HEK293 (cell line): Measurements from ENCODE around the gene EIF4E2.

Source experiments
- CTCF ChIA-PET: fragments of 350-600 bp; formaldehyde crosslinking; extraction: SDS; loops from one replicate; lab custom pipeline; 2021; ENCODE audit warnings: antibody characterized with exemption; lab: Yijun Ruan, JAX
- POLR2A ChIA-PET: fragments of 300-600 bp; formaldehyde crosslinking; extraction: SDS; loops from one replicate; lab custom pipeline; 2020; ENCODE audit warnings: antibody characterized with exemption, inconsistent platforms; lab: Yijun Ruan, JAX
- H3K27ac ChIP-seq: fragments of 200-500 bp; sonication (Bioruptor generic); 2 replicates; pipeline ENCODE4 v1.5.1; 2014; ENCODE audit warnings: low read depth, low read length, control low read depth, inconsistent platforms; ENCODE audit errors: extremely low read depth
- H3K36me3 ChIP-seq, 2 experiments: fragments of 200-500 bp in 1 of 2; sonication (Bioruptor generic) in 1 of 2; 1 replicate in 1 of 2; 2 replicates in 1 of 2; pipeline ENCODE4 v1.5.1; 2014 to 2017; ENCODE audit warnings: inconsistent platforms in 2 of 2, low read length in 2 of 2; ENCODE audit not compliant: control insufficient read depth in 2 of 2, insufficient read depth in 1 of 2
- H3K4me1 ChIP-seq: fragments of 200-500 bp; sonication (Bioruptor generic); 2 replicates; pipeline ENCODE4 v1.5.1; 2014; ENCODE audit warnings: mild to moderate bottlenecking, low read length, inconsistent platforms; ENCODE audit not compliant: control insufficient read depth, insufficient read depth
- H3K4me3 ChIP-seq: 2 replicates; pipeline ENCODE4 v1.5.1; 2011; ENCODE audit warnings: low read depth, mild to moderate bottlenecking, control low read depth, low read length, moderate library complexity
- H3K9me3 ChIP-seq: fragments of 200-500 bp; sonication (Bioruptor generic); 2 replicates; pipeline ENCODE4 v1.5.1; 2014; ENCODE audit warnings: low read depth, low read length, inconsistent platforms; ENCODE audit not compliant: control insufficient read depth, insufficient read depth
- EGR2 ChIP-seq: fragments of 450-650 bp; formaldehyde crosslinking; IDR thresholded peaks from 2 replicates; pipeline ENCODE4 v1.5.1; 2016; ENCODE audit warnings: low read depth, missing biosample characterization, missing genetic modification characterization
- PRDM1 ChIP-seq: fragments of 450-650 bp; formaldehyde crosslinking; IDR thresholded peaks from 2 replicates; pipeline ENCODE4; 2016; ENCODE audit warnings: missing biosample characterization, missing genetic modification characterization
- ZBTB48 ChIP-seq: fragments of 450-650 bp; formaldehyde crosslinking; IDR thresholded peaks from 2 replicates; pipeline ENCODE4 v1.5.1; 2016; ENCODE audit warnings: missing biosample characterization, missing genetic modification characterization
- ZBTB8A ChIP-seq: fragments of 450-650 bp; formaldehyde crosslinking; IDR thresholded peaks from 2 replicates; pipeline ENCODE4 v1.5.1; 2016; ENCODE audit warnings: missing biosample characterization, missing genetic modification characterization
- ZIC2 ChIP-seq: fragments of 450-650 bp; formaldehyde crosslinking; IDR thresholded peaks from 2 replicates; pipeline ENCODE4 v1.5.1; 2016; ENCODE audit warnings: missing biosample characterization, missing genetic modification characterization
- ZNF133 ChIP-seq: fragments of 450-650 bp; formaldehyde crosslinking; IDR thresholded peaks from 2 replicates; pipeline ENCODE4 v1.5.1; 2016; ENCODE audit warnings: missing biosample characterization, missing genetic modification characterization
- ZNF155 ChIP-seq: fragments of 450-650 bp; formaldehyde crosslinking; IDR thresholded peaks from 2 replicates; pipeline ENCODE4 v1.5.1; 2016; ENCODE audit warnings: missing biosample characterization, missing genetic modification characterization
- ZNF202 ChIP-seq: fragments of 450-650 bp; formaldehyde crosslinking; IDR thresholded peaks from 2 replicates; pipeline ENCODE4 v1.5.1; 2016; ENCODE audit warnings: missing biosample characterization, missing genetic modification characterization, borderline replicate concordance
- ZNF211 ChIP-seq: fragments of 450-650 bp; formaldehyde crosslinking; IDR thresholded peaks from 2 replicates; pipeline ENCODE4 v1.5.1; 2016; ENCODE audit warnings: low read depth, missing biosample characterization, missing genetic modification characterization
- ZNF239 ChIP-seq: fragments of 450-650 bp; formaldehyde crosslinking; IDR thresholded peaks from 2 replicates; pipeline ENCODE4 v1.5.1; 2016; ENCODE audit warnings: missing biosample characterization, missing genetic modification characterization
- ZNF266 ChIP-seq: fragments of 450-650 bp; formaldehyde crosslinking; IDR thresholded peaks from 2 replicates; pipeline ENCODE4 v1.5.1; 2016; ENCODE audit warnings: missing biosample characterization, missing genetic modification characterization, low read depth
- ZNF335 ChIP-seq: fragments of 450-650 bp; formaldehyde crosslinking; conservative IDR thresholded peaks from 2 replicates; pipeline ENCODE4 v1.5.1; 2016; ENCODE audit warnings: missing biosample characterization, missing genetic modification characterization
- ZNF391 ChIP-seq: fragments of 450-650 bp; formaldehyde crosslinking; IDR thresholded peaks from 2 replicates; pipeline ENCODE4 v1.5.1; 2016; ENCODE audit warnings: low read depth, missing biosample characterization, missing genetic modification characterization, borderline replicate concordance
- ZNF629 ChIP-seq: fragments of 450-650 bp; formaldehyde crosslinking; IDR thresholded peaks from 2 replicates; pipeline ENCODE4 v1.5.1; 2017; ENCODE audit warnings: missing biosample characterization, missing genetic modification characterization
- ZNF747 ChIP-seq: fragments of 450-650 bp; formaldehyde crosslinking; IDR thresholded peaks from 2 replicates; pipeline ENCODE4 v1.5.1; 2016; ENCODE audit warnings: missing biosample characterization, missing genetic modification characterization
- TF ChIP-seq, protein P1 (sequence below): fragments of 450-650 bp; formaldehyde crosslinking; IDR thresholded peaks from 2 replicates; pipeline ENCODE4 v1.5.0; 2017; ENCODE audit warnings: missing biosample characterization, missing genetic modification characterization, borderline replicate concordance
- TF ChIP-seq, protein P2 (sequence below): fragments of 450-650 bp; formaldehyde crosslinking; conservative IDR thresholded peaks from 2 replicates; pipeline ENCODE4 v1.5.1; 2016; ENCODE audit warnings: low read depth, missing biosample characterization, missing genetic modification characterization
- TF ChIP-seq, protein P3 (sequence below): fragments of 450-650 bp; IDR thresholded peaks from 2 replicates; pipeline ENCODE4 v1.5.1; 2018; ENCODE audit warnings: missing biosample characterization, missing genetic modification characterization
- TF ChIP-seq, protein P4 (sequence below): fragments of 450-650 bp; formaldehyde crosslinking; IDR thresholded peaks from 2 replicates; pipeline ENCODE4 v1.5.1; 2017; ENCODE audit warnings: missing biosample characterization, missing genetic modification characterization

EIF4E2 gene

DNA sequence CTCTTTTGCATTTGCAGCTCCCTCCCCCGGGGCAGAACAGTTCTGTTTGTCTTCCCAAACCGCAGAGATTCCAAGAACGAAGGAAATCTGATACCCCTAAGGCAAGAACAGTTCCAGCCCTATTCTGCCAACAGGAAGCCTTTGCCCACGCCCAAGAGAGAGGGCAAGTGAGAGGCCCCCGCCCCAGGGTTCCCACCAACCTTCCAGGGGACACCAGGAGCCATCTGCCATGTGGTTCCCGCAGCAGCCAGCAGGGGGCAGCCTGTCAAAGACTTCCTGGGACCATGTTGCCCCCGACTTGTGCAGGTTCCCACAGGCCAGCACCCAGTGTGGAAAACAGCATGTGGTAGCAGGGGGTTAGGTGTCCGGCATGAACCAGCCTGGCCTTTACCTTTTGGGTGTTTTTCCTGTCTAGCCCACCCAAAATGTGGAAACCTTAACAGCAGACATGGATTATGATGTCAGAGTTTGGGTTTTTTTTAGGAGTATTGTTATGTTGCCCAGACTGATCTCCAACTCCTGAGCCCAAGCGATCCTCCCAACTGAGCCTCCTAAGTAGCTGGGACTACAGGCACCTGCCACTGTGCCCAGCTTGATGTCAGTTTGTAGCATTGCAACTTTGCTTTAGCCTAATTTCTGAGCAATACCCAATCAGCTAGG lies 61.2 kb downstream of the EIF4E2 start (continued):
- TF ChIP-seq, protein P1, sequence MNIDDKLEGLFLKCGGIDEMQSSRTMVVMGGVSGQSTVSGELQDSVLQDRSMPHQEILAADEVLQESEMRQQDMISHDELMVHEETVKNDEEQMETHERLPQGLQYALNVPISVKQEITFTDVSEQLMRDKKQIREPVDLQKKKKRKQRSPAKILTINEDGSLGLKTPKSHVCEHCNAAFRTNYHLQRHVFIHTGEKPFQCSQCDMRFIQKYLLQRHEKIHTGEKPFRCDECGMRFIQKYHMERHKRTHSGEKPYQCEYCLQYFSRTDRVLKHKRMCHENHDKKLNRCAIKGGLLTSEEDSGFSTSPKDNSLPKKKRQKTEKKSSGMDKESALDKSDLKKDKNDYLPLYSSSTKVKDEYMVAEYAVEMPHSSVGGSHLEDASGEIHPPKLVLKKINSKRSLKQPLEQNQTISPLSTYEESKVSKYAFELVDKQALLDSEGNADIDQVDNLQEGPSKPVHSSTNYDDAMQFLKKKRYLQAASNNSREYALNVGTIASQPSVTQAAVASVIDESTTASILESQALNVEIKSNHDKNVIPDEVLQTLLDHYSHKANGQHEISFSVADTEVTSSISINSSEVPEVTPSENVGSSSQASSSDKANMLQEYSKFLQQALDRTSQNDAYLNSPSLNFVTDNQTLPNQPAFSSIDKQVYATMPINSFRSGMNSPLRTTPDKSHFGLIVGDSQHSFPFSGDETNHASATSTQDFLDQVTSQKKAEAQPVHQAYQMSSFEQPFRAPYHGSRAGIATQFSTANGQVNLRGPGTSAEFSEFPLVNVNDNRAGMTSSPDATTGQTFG (tag by site-specific recombination): no peak
- TF ChIP-seq ZIC2: peak; percentile 77
- no peak for TF ChIP-seq ZNF133
- TF ChIP-seq PRDM1: no peak
- TF ChIP-seq ZNF211 (tag by site-specific recombination): no peak
- peak; percentile 47; the same call in 1 of the 2 replicates for TF ChIP-seq ZNF629 (tag by site-specific recombination)
- 0 out of 2 replicates have a peak, but pooled peaks have one; percentile 33 for TF ChIP-seq ZBTB48
- no peak for TF ChIP-seq ZNF747 (tag by site-specific recombination)
- TF ChIP-seq, protein P2, sequence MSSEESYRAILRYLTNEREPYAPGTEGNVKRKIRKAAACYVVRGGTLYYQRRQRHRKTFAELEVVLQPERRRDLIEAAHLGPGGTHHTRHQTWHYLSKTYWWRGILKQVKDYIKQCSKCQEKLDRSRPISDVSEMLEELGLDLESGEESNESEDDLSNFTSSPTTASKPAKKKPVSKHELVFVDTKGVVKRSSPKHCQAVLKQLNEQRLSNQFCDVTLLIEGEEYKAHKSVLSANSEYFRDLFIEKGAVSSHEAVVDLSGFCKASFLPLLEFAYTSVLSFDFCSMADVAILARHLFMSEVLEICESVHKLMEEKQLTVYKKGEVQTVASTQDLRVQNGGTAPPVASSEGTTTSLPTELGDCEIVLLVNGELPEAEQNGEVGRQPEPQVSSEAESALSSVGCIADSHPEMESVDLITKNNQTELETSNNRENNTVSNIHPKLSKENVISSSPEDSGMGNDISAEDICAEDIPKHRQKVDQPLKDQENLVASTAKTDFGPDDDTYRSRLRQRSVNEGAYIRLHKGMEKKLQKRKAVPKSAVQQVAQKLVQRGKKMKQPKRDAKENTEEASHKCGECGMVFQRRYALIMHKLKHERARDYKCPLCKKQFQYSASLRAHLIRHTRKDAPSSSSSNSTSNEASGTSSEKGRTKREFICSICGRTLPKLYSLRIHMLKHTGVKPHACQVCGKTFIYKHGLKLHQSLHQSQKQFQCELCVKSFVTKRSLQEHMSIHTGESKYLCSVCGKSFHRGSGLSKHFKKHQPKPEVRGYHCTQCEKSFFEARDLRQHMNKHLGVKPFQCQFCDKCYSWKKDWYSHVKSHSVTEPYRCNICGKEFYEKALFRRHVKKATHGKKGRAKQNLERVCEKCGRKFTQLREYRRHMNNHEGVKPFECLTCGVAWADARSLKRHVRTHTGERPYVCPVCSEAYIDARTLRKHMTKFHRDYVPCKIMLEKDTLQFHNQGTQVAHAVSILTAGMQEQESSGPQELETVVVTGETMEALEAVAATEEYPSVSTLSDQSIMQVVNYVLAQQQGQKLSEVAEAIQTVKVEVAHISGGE (tag by site-specific recombination): no peak
- peak; percentile 71; the same call in 1 of the 2 replicates for TF ChIP-seq EGR2
- 0 out of 2 replicates have a peak, but pooled peaks have one; percentile 8 for TF ChIP-seq ZNF335 (tag by site-specific recombination)
- TF ChIP-seq ZBTB8A (tag by site-specific recombination): peak; percentile 81
- TF ChIP-seq, protein P3, sequence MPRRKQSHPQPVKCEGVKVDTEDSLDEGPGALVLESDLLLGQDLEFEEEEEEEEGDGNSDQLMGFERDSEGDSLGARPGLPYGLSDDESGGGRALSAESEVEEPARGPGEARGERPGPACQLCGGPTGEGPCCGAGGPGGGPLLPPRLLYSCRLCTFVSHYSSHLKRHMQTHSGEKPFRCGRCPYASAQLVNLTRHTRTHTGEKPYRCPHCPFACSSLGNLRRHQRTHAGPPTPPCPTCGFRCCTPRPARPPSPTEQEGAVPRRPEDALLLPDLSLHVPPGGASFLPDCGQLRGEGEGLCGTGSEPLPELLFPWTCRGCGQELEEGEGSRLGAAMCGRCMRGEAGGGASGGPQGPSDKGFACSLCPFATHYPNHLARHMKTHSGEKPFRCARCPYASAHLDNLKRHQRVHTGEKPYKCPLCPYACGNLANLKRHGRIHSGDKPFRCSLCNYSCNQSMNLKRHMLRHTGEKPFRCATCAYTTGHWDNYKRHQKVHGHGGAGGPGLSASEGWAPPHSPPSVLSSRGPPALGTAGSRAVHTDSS (tag by site-specific recombination): no peak
- TF ChIP-seq ZNF239 (tag by site-specific recombination): no peak
- TF ChIP-seq ZNF391 (tag by site-specific recombination): no peak
- TF ChIP-seq ZNF202 (tag by site-specific recombination): no peak
- TF ChIP-seq, protein P4, sequence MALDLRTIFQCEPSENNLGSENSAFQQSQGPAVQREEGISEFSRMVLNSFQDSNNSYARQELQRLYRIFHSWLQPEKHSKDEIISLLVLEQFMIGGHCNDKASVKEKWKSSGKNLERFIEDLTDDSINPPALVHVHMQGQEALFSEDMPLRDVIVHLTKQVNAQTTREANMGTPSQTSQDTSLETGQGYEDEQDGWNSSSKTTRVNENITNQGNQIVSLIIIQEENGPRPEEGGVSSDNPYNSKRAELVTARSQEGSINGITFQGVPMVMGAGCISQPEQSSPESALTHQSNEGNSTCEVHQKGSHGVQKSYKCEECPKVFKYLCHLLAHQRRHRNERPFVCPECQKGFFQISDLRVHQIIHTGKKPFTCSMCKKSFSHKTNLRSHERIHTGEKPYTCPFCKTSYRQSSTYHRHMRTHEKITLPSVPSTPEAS (tag by site-specific recombination): no peak

DNA sequence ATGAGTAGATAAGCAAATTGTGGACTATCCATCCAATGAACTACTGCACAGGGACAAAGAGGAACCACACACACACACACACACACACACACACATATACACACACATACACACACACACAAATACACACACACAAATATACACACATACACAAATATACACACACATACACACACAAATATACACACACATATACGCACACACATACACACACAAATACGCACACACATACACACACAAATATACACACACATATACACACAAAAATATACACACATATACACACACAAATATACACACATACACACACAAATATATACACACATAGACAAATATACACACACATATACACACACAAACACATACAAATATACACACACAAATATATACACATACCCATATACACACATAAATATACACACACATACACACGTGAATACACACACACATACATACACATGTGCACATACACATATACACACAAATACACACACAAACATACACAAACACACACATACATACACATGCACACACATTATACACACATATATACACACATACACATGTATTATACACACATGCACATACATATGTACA lies 63.1 kb downstream of the EIF4E2 start:
- ChIA-PET POLR2A (no interaction called here), CTCF (interaction anchor here (1.5 kb wide), 2 partner anchors 20 to 23 kb away, joined by 3 to 4 read pairs; partner anchors contain the start of gene EFHD1)
- Histone ChIP-seq H3K27ac (no peak overlapping the region), H3K4me1 (no peaks in the 10 kb centered on the region), H3K4me3 (no peak overlapping the region), H3K36me3 (no peaks in the 10 kb centered on the region), H3K9me3 (no peaks in the 10 kb centered on the region)
- TF ChIP-seq, protein P4 (tag by site-specific recombination): peak; percentile 100
- no peak for TF ChIP-seq ZNF155 (tag by site-specific recombination)
- TF ChIP-seq ZNF266: 0 out of 2 replicates have a peak, but pooled peaks have one; percentile 31
